ENCODE results near the gene DDX56. TPM values are rescaled to one million over a fixed set of nuclear protein-coding genes. Genes with fewer than 3 reads are reported as not detected.
"Not testable (repeated sequence)": the region's sequence is repeated elsewhere in the genome, so short reads cannot be mapped to it uniquely, and the experiment has no call there.

Gene DDX56
- total RNA-seq, 2 donors from 2014 or later, result 52.9 to 60.6 TPM

DNA sequence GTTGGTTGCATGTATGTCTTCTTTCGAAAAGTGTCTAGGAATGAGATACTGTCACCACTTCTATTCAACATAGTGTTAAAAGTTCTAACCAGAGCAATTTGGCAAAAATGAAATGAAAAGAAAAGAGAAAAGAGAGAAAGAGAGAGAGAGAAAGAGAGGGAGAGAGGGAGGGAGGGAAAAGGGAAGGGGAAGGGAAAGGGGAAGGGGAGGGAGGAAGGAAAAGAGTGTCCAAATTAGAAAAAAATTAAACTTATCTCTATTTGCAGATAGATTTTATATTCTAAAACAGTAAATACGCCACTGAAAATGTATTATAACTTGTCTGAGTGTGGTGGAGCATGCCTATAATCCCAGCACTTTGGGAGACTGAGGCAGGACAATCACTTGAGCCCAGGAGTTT is 16.2 kb downstream of the DDX56 start:
- Histone ChIP-seq H3K9me3 (no peaks in the 10 kb centered on the region), H3K4me1 (replicated peaks) (no peaks in the 10 kb centered on the region), H3K27me3 (replicated peaks; ENCODE audit: insufficient read depth) (no peaks in the 10 kb centered on the region), H3K36me3 (no peaks in the 10 kb centered on the region), H3K27ac (no peak overlapping the region), H3K4me3 (no peak overlapping the region)
- TF ChIP-seq POLR2A (IDR thresholded peaks at IDR 0.05) (no peak), POLR2AphosphoS5 (IDR thresholded peaks at IDR 0.05) (no peak)
- TF ChIP-seq, protein P1, sequence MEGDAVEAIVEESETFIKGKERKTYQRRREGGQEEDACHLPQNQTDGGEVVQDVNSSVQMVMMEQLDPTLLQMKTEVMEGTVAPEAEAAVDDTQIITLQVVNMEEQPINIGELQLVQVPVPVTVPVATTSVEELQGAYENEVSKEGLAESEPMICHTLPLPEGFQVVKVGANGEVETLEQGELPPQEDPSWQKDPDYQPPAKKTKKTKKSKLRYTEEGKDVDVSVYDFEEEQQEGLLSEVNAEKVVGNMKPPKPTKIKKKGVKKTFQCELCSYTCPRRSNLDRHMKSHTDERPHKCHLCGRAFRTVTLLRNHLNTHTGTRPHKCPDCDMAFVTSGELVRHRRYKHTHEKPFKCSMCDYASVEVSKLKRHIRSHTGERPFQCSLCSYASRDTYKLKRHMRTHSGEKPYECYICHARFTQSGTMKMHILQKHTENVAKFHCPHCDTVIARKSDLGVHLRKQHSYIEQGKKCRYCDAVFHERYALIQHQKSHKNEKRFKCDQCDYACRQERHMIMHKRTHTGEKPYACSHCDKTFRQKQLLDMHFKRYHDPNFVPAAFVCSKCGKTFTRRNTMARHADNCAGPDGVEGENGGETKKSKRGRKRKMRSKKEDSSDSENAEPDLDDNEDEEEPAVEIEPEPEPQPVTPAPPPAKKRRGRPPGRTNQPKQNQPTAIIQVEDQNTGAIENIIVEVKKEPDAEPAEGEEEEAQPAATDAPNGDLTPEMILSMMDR (IDR thresholded peaks at IDR 0.05), result no peak
- intact Hi-C loops (cut with DNase I), result no loop called here
- WGBS, result 85% methylated on average over 2 of the region's 2 CpGs
- DNase-seq (ENCODE audit: low spot score), result no peak

DNA sequence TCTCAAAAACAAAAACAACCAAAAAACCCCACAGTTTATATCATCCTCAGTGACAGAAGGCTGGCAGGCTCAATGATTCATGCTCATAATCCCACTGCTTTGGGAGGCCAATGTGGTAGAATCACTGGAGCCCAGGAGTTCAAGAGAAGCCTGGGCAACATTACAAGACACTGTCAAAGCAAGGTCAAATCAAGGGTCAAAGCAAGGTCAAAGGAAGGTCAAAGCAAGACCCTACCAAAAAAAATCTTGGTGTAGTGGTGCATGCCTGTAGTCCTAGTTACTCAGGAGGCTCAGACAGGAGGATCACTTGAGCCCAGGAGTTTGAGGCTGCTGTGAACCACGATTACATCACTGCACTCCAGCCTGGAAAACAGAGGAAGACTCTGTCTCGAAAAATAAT is 18.4 kb downstream of the DDX56 start:
- Histone ChIP-seq H3K4me3 (no peak overlapping the region), H3K4me1 (replicated peaks) (no peaks in the 10 kb centered on the region), H3K36me3 (no peaks in the 10 kb centered on the region), H3K27ac (no peak overlapping the region), H3K27me3 (replicated peaks; ENCODE audit: insufficient read depth) (no peaks in the 10 kb centered on the region), H3K9me3 (no peaks in the 10 kb centered on the region)
- no peak for DNase-seq (ENCODE audit: low spot score)
- WGBS, result 75% methylated on average over 2 of the region's 2 CpGs
- intact Hi-C loops (cut with DNase I), result no loop called here
- TF ChIP-seq POLR2AphosphoS5 (IDR thresholded peaks at IDR 0.05), result no peak
- TF ChIP-seq, protein P1 (IDR thresholded peaks at IDR 0.05), result no peak
- TF ChIP-seq POLR2A (IDR thresholded peaks at IDR 0.05), result no peak

DNA sequence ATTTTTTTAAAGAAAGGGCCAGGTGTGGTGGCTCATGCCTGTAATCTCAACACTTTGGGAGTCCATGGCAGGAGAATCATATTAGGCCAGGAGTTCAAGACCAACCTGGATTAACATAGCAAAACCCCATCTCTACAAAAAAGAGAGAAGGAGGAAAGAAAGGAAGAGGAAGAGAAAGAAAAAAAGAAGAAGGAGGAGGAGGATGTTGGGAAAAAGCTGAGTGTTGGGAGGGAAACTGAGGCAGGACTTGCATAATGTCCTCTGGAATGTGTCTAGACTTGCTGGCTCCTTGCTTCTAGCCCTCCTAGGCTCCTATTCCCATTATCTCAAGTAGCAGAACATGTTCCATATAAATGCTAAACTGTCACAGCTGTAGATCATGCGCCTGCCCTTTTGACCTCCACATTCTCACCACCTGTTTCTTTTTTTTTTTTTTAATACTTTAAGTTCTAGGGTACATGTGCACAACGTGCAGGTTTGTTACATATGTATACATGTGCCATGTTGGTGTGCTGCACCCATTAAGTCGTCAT is 21.2 kb downstream of the DDX56 start:
- intact Hi-C loops (cut with DNase I), result not testable (repeated sequence)

DNA sequence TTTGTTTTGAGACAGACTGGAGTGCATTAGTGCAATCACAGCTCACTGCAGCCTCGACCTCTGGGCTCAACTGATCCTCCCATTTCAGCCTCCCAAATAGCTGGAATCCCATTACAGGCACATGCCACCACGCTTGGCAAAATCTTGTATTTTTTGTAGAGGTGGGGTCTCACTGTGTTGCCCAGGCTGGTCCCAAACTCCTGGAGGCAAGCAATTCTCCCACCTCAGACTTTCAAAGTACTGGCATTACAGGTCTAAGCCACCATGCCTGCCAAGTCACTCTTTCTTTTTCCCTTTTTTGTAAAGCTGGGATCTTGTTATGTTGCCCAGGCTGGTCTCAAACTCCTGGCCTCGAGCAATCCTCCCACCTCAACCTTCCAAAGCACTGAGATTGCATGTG is 24.3 kb downstream of the DDX56 start:
- Histone ChIP-seq H3K9me3 (no peaks in the 10 kb centered on the region), H3K27ac (no peak overlapping the region), H3K4me3 (no peak overlapping the region), H3K36me3 (no peaks in the 10 kb centered on the region), H3K27me3 (replicated peaks; ENCODE audit: insufficient read depth) (no peaks in the 10 kb centered on the region), H3K4me1 (replicated peaks) (no peaks in the 10 kb centered on the region)
- intact Hi-C loops (cut with DNase I), result no loop called here
- WGBS, result 74% methylated on average over 3 of the region's 3 CpGs
- DNase-seq (ENCODE audit: low spot score), result no peak
- TF ChIP-seq, protein P1 (IDR thresholded peaks at IDR 0.05), result no peak
- TF ChIP-seq POLR2A (IDR thresholded peaks at IDR 0.05), result no peak
- TF ChIP-seq POLR2AphosphoS5 (IDR thresholded peaks at IDR 0.05), result no peak

More for the DNA sequence above, 21.2 kb downstream of the DDX56 start:
- H3K4me3 ChIP-seq; H3K27me3 ChIP-seq (replicated peaks; ENCODE audit: insufficient read depth); H3K4me1 ChIP-seq (replicated peaks); H3K36me3 ChIP-seq; H3K27ac ChIP-seq; DNase-seq (ENCODE audit: low spot score); H3K9me3 ChIP-seq: not testable (repeated sequence)
- 69% methylated on average over 3 of the region's 3 CpGs for WGBS

DNA sequence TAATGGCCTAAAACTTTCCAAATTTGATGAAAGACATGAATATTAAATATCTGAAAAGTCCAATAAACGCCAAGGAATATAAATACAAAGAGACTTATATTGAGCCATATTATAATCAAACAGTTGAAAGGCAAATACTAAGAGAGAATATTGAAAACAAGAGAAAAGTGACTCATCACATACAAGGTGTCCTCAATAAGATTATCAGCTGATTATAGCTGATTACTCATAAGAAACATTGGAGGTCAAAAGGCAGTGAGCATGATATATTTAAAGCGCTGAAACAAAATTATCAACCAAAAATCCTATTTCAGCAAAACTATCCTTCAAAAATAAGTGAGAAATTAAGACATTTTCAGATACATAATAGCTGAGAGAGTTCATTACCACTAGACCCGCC is 24.8 kb downstream of the DDX56 start:
- H3K4me1 ChIP-seq (replicated peaks), result no peaks in the 10 kb centered on the region
- no peaks in the 10 kb centered on the region for H3K27me3 ChIP-seq (replicated peaks; ENCODE audit: insufficient read depth)
- no peak overlapping the region for H3K4me3 ChIP-seq
- DNase-seq (ENCODE audit: low spot score), result no peak
- intact Hi-C loops (cut with DNase I), result no loop called here
- no peak overlapping the region for H3K27ac ChIP-seq
- 96% methylated on average over 3 of the region's 3 CpGs for WGBS
- H3K36me3 ChIP-seq, result no peaks in the 10 kb centered on the region
- TF ChIP-seq POLR2A (IDR thresholded peaks at IDR 0.05) (no peak), POLR2AphosphoS5 (IDR thresholded peaks at IDR 0.05) (no peak)
- TF ChIP-seq, protein P1 (IDR thresholded peaks at IDR 0.05), result no peak
- H3K9me3 ChIP-seq, result no peaks in the 10 kb centered on the region

Data from prostate gland (tissue), 2 donors.